ENCODE measurements around the gene PILRB.

DNA sequence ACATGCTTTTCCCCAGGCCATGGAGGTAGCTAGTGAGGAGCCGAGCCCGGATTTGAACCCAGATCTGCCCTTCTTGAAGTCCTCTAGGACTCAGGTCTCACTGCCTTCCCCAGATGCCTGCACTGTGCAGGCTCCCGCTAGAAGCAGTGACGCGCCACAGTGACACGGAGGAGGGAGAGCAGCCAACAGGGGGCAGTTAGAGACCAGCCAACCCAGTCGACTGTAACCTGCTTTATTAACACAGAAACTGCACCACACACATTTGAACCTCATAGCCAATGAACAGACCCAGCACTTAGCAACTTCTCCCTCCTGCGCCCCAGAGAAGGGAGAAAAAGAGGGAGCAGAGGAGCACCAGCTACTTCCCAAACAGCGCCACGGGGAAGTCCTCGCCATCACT is 42.7 kb downstream of the PILRB start:
- TF ChIP-seq JUND (IDR thresholded peaks at IDR 0.05; ENCODE audit: borderline replicate concordance, low read depth, low read length) (peak; percentile 67; the same call in 1 of the 2 replicates), JUND (tag; IDR thresholded peaks at IDR 0.05; ENCODE audit: borderline replicate concordance, low read depth, low read length) (peak; percentile 24; the same call in 1 of the 3 replicates), RAD21 (CRISPR knock-in tag; conservative IDR thresholded peaks at IDR 0.05 in 1 of 2, IDR thresholded peaks at IDR 0.05 in 1 of 2) (peak; percentile 66 to 92), STAT5B (CRISPR knock-in tag; IDR thresholded peaks at IDR 0.05) (no peak), ZNF589 (CRISPR knock-in tag; IDR thresholded peaks at IDR 0.05; ENCODE audit: low read depth) (no peak), ZNF140 (CRISPR knock-in tag; IDR thresholded peaks at IDR 0.05) (no peak), LEF1 (IDR thresholded peaks at IDR 0.05) (no peak), DDX20 (tag; IDR thresholded peaks at IDR 0.05; ENCODE audit: low read depth) (no peak), ZC3H8 (IDR thresholded peaks at IDR 0.05) (no peak)
- TF ChIP-seq, protein P1, sequence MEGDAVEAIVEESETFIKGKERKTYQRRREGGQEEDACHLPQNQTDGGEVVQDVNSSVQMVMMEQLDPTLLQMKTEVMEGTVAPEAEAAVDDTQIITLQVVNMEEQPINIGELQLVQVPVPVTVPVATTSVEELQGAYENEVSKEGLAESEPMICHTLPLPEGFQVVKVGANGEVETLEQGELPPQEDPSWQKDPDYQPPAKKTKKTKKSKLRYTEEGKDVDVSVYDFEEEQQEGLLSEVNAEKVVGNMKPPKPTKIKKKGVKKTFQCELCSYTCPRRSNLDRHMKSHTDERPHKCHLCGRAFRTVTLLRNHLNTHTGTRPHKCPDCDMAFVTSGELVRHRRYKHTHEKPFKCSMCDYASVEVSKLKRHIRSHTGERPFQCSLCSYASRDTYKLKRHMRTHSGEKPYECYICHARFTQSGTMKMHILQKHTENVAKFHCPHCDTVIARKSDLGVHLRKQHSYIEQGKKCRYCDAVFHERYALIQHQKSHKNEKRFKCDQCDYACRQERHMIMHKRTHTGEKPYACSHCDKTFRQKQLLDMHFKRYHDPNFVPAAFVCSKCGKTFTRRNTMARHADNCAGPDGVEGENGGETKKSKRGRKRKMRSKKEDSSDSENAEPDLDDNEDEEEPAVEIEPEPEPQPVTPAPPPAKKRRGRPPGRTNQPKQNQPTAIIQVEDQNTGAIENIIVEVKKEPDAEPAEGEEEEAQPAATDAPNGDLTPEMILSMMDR (IDR thresholded peaks at IDR 0.05 in 2 of 3, conservative IDR thresholded peaks at IDR 0.05 in 1 of 3; ENCODE audit: insufficient read depth in 2 of 3, low read depth in 1 of 3, low read length in 3 of 3) = peak; percentile 95 to 97 (median 97)
- TF ChIP-seq, protein P2, sequence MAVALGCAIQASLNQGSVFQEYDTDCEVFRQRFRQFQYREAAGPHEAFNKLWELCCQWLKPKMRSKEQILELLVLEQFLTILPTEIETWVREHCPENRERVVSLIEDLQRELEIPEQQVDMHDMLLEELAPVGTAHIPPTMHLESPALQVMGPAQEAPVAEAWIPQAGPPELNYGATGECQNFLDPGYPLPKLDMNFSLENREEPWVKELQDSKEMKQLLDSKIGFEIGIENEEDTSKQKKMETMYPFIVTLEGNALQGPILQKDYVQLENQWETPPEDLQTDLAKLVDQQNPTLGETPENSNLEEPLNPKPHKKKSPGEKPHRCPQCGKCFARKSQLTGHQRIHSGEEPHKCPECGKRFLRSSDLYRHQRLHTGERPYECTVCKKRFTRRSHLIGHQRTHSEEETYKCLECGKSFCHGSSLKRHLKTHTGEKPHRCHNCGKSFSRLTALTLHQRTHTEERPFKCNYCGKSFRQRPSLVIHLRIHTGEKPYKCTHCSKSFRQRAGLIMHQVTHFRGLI (CRISPR knock-in tag; IDR thresholded peaks at IDR 0.05) = no peak
